ENCODE measurements around the gene MVB12B.

The MVB12B gene

DNA sequence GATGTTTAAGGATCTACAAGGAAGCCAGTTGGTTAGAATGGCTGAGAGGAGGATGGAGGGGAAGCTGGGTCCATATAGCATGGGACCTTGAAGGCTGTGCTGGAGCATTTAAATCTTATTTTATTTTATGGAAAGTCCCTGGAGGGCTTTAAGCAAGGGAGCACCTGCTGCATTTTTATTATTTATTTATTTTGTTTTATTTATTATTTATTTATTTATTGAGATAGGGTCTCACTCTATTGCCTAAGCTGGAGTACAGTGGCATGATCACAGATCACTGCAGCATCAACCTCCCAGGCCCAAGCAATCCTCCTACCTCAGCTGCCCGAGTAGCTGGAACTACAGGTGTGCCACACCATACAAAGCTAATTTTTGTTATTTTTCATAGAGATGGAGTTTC, 4.9 kb upstream of the MVB12B start:
- no peaks in the 10 kb centered on the region for H3K36me3 ChIP-seq (ENCODE audit: control insufficient read depth, insufficient read depth, low read length, severe bottlenecking)
- H3K9ac ChIP-seq (ENCODE audit: low read length): no peak overlapping the region
- no peak for DNase-seq (ENCODE audit: low read depth)
- no peaks in the 10 kb centered on the region for H3K4me1 ChIP-seq (ENCODE audit: control insufficient read depth, insufficient read depth, low read length)
- peaks cover 9% of the 10 kb centered on the region for H3K9me3 ChIP-seq (ENCODE audit: control insufficient read depth, low read length)
- no peak overlapping the region for H3K4me3 ChIP-seq (ENCODE audit: low read length)
- peaks cover 12% of the 10 kb centered on the region for H3K27me3 ChIP-seq (replicated peaks; ENCODE audit: control insufficient read depth, insufficient read depth, low read length)

DNA sequence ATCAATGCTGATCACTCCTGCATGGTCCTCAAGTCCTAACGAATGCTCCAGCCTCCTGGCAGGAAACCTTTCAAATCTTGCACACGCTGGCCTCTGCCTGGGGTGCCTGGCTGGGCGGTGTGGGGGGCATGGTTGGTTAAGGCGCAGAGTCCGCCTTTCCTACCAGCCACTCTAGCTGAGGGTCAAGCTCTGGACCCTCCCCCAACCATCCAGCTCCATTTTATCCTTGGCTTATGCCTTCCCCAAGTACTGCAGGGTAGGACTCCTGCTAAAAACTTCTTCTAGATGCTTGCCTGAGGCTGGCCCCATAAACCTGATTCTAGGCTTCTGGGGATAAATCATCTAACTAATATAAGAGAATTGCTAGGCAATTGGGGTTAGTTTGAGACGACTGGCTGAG, 808 bp upstream of the MVB12B start:
- DNase-seq (ENCODE audit: low read depth): no peak
- H3K27me3 ChIP-seq (replicated peaks; ENCODE audit: control insufficient read depth, insufficient read depth, low read length): no peaks in the 10 kb centered on the region
- no peaks in the 10 kb centered on the region for H3K36me3 ChIP-seq (ENCODE audit: control insufficient read depth, insufficient read depth, low read length, severe bottlenecking)
- peak overlapping the region; percentile 85 for H3K9ac ChIP-seq (ENCODE audit: low read length)
- peak overlapping the region; percentile 78 for H3K4me3 ChIP-seq (ENCODE audit: low read length)
- peaks cover 9% of the 10 kb centered on the region for H3K9me3 ChIP-seq (ENCODE audit: control insufficient read depth, low read length)
- peaks cover 12% of the 10 kb centered on the region for H3K4me1 ChIP-seq (ENCODE audit: control insufficient read depth, insufficient read depth, low read length)

DNA sequence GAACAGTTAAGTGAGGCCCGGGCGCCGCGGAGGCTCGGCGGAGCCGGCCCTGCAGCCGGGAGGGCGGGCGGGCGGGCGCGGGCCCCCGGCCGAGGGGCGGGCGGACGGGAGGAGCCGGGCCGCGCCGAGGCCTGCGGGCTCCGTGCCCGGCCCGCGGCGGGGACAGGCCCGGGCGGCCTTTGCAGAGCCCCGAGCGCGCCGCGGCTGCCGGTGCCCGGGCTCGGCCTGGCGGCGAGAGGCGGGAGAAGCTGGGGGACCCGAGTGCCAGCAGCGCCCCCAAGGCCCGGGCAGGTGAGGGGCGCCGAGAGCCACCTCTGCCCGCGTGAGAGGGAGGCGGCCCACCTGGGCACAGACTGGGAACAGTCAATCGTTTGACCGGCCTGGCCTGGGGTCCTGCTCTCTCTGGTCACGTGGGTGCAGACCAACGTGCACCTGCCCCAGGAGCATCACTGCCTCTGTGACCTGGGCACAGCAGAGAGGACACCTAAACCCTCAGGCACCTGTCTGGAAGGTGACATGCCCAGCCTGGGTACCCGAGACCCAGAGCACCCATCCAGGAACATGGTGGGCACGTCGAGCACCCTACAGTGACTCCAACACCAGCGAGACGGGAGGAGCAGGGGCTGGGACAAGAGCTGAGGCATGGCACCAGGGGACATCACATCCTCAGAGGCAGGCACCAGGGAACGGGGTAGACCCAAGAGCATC, 531 bp downstream of the MVB12B start:
- Histone ChIP-seq H3K27me3 (replicated peaks; ENCODE audit: control insufficient read depth, insufficient read depth, low read length) (no peaks in the 10 kb centered on the region), H3K4me3 (ENCODE audit: low read length) (peak overlapping the region; percentile 86), H3K4me1 (ENCODE audit: control insufficient read depth, insufficient read depth, low read length) (peaks cover 12% of the 10 kb centered on the region), H3K36me3 (ENCODE audit: control insufficient read depth, insufficient read depth, low read length, severe bottlenecking) (no peaks in the 10 kb centered on the region), H3K9ac (ENCODE audit: low read length) (peak overlapping the region; percentile 90), H3K9me3 (ENCODE audit: control insufficient read depth, low read length) (peaks cover 9% of the 10 kb centered on the region)
- DNase-seq (ENCODE audit: low read depth): no peak

- Histone ChIP-seq H3K36me3 (ENCODE audit: control insufficient read depth, insufficient read depth, low read length, severe bottlenecking) (no peaks in the 10 kb centered on the region), H3K9me3 (ENCODE audit: control insufficient read depth, low read length) (peaks cover 9% of the 10 kb centered on the region), H3K27me3 (replicated peaks; ENCODE audit: control insufficient read depth, insufficient read depth, low read length) (no peaks in the 10 kb centered on the region), H3K4me3 (ENCODE audit: low read length) (peak overlapping the region; percentile 86), H3K4me1 (ENCODE audit: control insufficient read depth, insufficient read depth, low read length) (peaks cover 12% of the 10 kb centered on the region), H3K9ac (ENCODE audit: low read length) (peak overlapping the region; percentile 90)
- DNase-seq (ENCODE audit: low read depth): peak; percentile 22
Observed at GRCh38 chr9:126327714-126328185, 1.1 kb downstream of the MVB12B start.

DNA sequence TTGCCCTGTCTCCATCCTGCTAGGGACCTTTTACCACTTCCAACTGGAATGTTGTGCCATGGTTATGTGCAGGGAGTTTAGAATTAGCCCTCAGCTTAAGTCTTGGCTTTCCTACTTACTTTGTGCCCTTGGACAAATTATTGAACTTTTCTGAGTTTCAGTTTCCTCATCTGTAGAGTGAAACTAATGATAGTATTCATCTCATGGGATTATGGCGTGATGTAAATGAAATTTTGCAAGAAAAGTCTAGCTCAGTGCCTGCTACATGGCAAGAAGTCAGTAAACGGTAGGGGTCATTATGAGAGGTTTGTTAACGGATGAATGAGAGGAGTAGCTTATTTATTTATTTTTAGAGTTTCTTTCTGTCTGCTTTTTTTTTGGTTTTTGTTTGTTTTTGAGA, 1.8 kb downstream of the MVB12B start:
- Histone ChIP-seq H3K36me3 (ENCODE audit: control insufficient read depth, insufficient read depth, low read length, severe bottlenecking) (no peaks in the 10 kb centered on the region), H3K27me3 (replicated peaks; ENCODE audit: control insufficient read depth, insufficient read depth, low read length) (no peaks in the 10 kb centered on the region), H3K9ac (ENCODE audit: low read length) (no peak overlapping the region), H3K9me3 (ENCODE audit: control insufficient read depth, low read length) (peaks cover 9% of the 10 kb centered on the region), H3K4me3 (ENCODE audit: low read length) (peak overlapping the region; percentile 86), H3K4me1 (ENCODE audit: control insufficient read depth, insufficient read depth, low read length) (peaks cover 12% of the 10 kb centered on the region)
- DNase-seq (ENCODE audit: low read depth): no peak

- no peaks in the 10 kb centered on the region for H3K9me3 ChIP-seq (ENCODE audit: control insufficient read depth, low read length)
- peak; percentile 19 for DNase-seq (ENCODE audit: low read depth)
- peaks cover 16% of the 10 kb centered on the region for H3K4me1 ChIP-seq (ENCODE audit: control insufficient read depth, insufficient read depth, low read length)
Observed at GRCh38 chr9:126329476-126330275, 3.0 kb downstream of the MVB12B start.

DNA sequence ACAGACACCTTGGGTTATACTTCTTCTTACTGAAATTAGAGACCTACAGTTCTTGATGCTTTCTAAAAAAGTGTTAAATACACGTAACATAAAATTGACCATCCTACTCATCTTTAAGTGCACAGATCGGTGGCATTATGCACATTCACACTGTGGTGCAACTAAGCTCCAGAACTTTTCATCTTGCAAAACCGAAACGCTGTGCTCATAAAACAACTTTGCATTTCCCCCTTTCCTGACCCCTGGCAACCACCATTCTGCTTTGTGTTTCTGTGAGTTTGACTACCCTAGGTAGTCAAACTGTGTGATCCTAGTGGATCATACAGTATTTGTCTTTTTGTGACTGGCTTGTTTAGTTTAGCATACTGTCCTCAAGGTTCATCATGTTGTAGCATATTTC, 3.9 kb downstream of the MVB12B start:
- no peaks in the 10 kb centered on the region for H3K9me3 ChIP-seq (ENCODE audit: control insufficient read depth, low read length)
- no peaks in the 10 kb centered on the region for H3K27me3 ChIP-seq (replicated peaks; ENCODE audit: control insufficient read depth, insufficient read depth, low read length)
- H3K36me3 ChIP-seq (ENCODE audit: control insufficient read depth, insufficient read depth, low read length, severe bottlenecking): no peaks in the 10 kb centered on the region
- no peak for DNase-seq (ENCODE audit: low read depth)
- no peak overlapping the region for H3K9ac ChIP-seq (ENCODE audit: low read length)
- H3K4me3 ChIP-seq (ENCODE audit: low read length): no peak overlapping the region
- peaks cover 24% of the 10 kb centered on the region for H3K4me1 ChIP-seq (ENCODE audit: control insufficient read depth, insufficient read depth, low read length)

More at GRCh38 chr9:126329476-126330275, 3.0 kb downstream of the MVB12B start:
- Histone ChIP-seq H3K9ac (ENCODE audit: low read length) (no peak overlapping the region), H3K4me3 (ENCODE audit: low read length) (no peak overlapping the region), H3K36me3 (ENCODE audit: control insufficient read depth, insufficient read depth, low read length, severe bottlenecking) (no peaks in the 10 kb centered on the region), H3K27me3 (replicated peaks; ENCODE audit: control insufficient read depth, insufficient read depth, low read length) (no peaks in the 10 kb centered on the region)

DNA sequence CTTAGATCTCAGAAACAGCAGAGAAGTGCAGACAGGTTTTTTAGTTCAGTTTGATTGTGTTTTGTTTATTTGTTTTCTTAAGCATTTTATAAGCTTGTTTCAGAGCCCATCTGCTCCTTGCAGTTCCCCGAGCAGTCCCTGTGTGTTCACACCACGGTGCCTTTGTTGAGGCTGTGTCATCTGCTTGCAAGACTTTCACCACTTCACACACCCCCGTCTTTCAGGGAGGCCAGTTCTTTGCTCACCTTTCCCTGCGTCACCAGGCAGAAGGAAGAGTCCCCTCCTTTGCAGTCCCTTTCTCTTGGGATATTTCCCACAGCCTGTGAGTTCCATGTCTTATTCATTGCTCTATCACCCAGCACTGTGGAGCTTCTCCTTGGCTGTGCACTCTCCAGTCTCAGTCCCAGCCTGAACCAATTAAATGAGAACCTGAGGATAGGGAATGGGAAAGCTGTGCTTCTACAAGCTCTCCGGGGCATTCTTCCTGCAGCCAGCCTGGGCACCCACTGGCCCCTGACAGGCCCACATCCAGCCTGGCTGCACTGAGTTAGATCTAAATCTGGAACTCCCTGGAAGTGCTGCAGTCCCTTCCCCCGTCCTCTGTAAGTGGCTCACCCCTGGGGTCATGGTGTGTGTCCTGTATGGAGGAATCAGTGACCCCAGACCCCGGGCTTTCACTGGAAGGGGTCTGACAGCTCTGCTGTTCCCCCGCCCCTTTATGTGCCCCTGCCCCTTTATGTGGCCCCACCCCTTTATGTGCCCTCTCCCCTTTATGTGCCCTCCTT, 5.5 kb downstream of the MVB12B start:
- peaks cover 24% of the 10 kb centered on the region for H3K4me1 ChIP-seq (ENCODE audit: control insufficient read depth, insufficient read depth, low read length)
- DNase-seq (ENCODE audit: low read depth): no peak
- no peaks in the 10 kb centered on the region for H3K27me3 ChIP-seq (replicated peaks; ENCODE audit: control insufficient read depth, insufficient read depth, low read length)
- H3K9me3 ChIP-seq (ENCODE audit: control insufficient read depth, low read length): no peaks in the 10 kb centered on the region
- H3K9ac ChIP-seq (ENCODE audit: low read length): no peak overlapping the region
- H3K4me3 ChIP-seq (ENCODE audit: low read length): no peak overlapping the region
- H3K36me3 ChIP-seq (ENCODE audit: control insufficient read depth, insufficient read depth, low read length, severe bottlenecking): no peaks in the 10 kb centered on the region

GRCh38 chr9:126334721-126335621, 8.3 kb downstream of the MVB12B start:
- Histone ChIP-seq H3K9me3 (ENCODE audit: control insufficient read depth, low read length) (no peaks in the 10 kb centered on the region), H3K4me3 (ENCODE audit: low read length) (no peak overlapping the region), H3K36me3 (ENCODE audit: control insufficient read depth, insufficient read depth, low read length, severe bottlenecking) (no peaks in the 10 kb centered on the region), H3K27me3 (replicated peaks; ENCODE audit: control insufficient read depth, insufficient read depth, low read length) (no peaks in the 10 kb centered on the region), H3K4me1 (ENCODE audit: control insufficient read depth, insufficient read depth, low read length) (peaks cover 12% of the 10 kb centered on the region), H3K9ac (ENCODE audit: low read length) (no peak overlapping the region)
- peak; percentile 71 for DNase-seq (ENCODE audit: low read depth)

- H3K4me1 ChIP-seq (ENCODE audit: control insufficient read depth, insufficient read depth, low read length): peaks cover 12% of the 10 kb centered on the region
- H3K4me3 ChIP-seq (ENCODE audit: low read length): no peak overlapping the region
Observed at GRCh38 chr9:126335837-126336735, 9.5 kb downstream of the MVB12B start.

More at GRCh38 chr9:126335837-126336735, 9.5 kb downstream of the MVB12B start:
- DNase-seq (ENCODE audit: low read depth): no peak
- peaks cover 7% of the 10 kb centered on the region for H3K36me3 ChIP-seq (ENCODE audit: control insufficient read depth, insufficient read depth, low read length, severe bottlenecking)
- no peaks in the 10 kb centered on the region for H3K27me3 ChIP-seq (replicated peaks; ENCODE audit: control insufficient read depth, insufficient read depth, low read length)
- H3K9me3 ChIP-seq (ENCODE audit: control insufficient read depth, low read length): no peaks in the 10 kb centered on the region
- H3K9ac ChIP-seq (ENCODE audit: low read length): no peak overlapping the region
